Astrocyte of the spinal cord (primary cell): ENCODE measurements around the gene ERLIN1.
A peak's percentile ranks its signal among the peaks of the same experiment; 100 is the strongest.

ENCODE experiments used
- DNase-seq: peaks from one replicate; pipeline ENCODE4 v3.0.0; 2011; ENCODE audit warnings: low read depth, low spot score
- H3K4me3 ChIP-seq: 2 replicates; pipeline ENCODE4 v1.5.1; 2011; ENCODE audit warnings: low read depth, mild to moderate bottlenecking, low read length, moderate library complexity
- CTCF ChIP-seq: IDR thresholded peaks from 2 replicates; pipeline ENCODE4 v1.5.1; 2012; ENCODE audit warnings: low read depth, mild to moderate bottlenecking, low read length, inconsistent platforms
- in situ Hi-C: cut with HindIII; loops from 2 replicates; pipeline ENCODE4 v1.10.0; 2017; ENCODE audit warnings: low sequenced_read_pairs

ERLIN1 gene

GRCh38 chr10:100209303-100209702, 23.5 kb upstream of the ERLIN1 start:
- no peak for TF ChIP-seq CTCF
- in situ Hi-C loops = no loop called here
- no peak overlapping the region for H3K4me3 ChIP-seq
- peak; percentile 17 for DNase-seq

GRCh38 chr10:100208276-100208675, 22.4 kb upstream of the ERLIN1 start:
- TF ChIP-seq CTCF = no peak
- no peak for DNase-seq
- in situ Hi-C loops = no loop called here
- H3K4me3 ChIP-seq = no peak overlapping the region

DNA sequence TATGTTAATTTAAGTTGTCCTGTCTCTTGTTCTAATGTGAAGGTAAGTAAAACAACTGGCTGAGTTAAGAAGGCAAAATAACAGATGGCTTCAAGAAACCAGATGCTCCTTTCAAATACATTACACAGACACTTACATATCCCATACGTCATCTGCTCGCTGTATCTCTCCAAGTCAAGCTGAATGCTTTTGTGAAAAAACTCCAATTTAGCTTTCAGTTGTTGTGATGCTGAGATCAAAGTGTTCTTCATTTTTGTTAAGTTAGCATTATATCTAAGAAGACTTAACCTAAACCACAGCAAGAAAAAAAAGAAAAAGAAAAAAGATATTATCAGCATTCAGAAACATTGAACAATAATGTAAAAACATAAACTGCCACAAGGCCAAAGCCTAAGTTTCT, 18.5 kb upstream of the ERLIN1 start:
- no peak overlapping the region for H3K4me3 ChIP-seq
- in situ Hi-C loops = no loop called here
- TF ChIP-seq CTCF = no peak
- DNase-seq = no peak

DNA sequence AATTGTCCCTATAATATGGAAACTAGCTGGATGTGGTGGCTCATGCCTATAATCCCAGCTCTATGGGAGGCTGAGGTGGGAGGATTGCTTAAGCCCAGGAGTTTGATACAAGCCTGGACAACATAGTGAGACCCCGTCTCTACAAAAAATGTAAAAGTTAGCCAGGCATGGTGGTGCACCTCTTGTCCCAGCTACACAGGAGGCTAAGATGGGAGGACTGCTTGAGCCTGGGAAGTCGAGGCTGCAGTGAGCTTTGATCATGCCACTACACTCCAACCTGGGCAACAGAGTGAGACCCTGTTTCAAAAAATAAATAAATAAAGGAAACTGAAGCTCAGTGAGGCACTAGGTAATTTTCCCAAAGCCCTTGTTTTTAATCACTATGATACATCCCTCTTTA, 15.7 kb upstream of the ERLIN1 start:
- in situ Hi-C loops = no loop called here
- H3K4me3 ChIP-seq = no peak overlapping the region
- DNase-seq = no peak
- TF ChIP-seq CTCF = no peak

DNA sequence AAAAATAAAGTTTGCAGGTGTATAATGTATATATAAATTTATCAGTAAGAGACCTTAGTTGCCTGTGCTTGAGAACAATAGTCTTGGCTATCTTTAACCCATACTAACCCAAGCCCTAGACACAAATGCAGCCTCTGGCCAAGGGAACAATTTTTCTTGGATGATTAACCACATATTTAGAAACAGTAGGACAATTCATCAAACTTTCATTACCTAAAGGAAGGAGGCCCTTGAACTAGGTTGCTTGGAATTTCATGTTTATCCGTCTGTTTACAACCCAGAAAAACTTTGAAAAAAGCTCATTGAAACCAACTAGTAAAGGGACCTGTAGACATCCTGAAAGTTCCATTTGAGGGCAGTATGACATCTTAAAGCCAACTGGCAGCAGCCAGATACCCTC, 8.9 kb upstream of the ERLIN1 start:
- DNase-seq = no peak
- in situ Hi-C loops = no loop called here
- no peak overlapping the region for H3K4me3 ChIP-seq
- TF ChIP-seq CTCF = no peak

DNA sequence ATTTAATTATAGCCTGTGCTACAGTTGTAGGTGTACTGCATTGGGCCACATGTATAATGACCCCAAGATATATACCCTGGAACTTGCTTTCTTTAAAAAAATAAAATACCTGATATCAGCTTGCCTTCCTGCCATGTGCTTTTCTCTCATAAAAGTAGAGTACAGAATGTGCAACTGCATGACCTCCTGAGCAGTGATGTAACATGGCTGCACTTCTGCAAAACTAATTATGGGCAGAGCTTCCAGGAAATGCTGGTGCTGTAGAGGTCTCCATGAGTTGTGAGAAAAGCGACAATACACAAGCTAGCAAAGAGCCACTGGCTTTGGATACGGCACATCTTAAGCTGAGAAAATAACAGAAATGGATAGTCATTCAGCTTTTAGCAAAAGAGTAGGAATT, 6.5 kb upstream of the ERLIN1 start:
- in situ Hi-C loops = no loop called here
- no peak for DNase-seq
- no peak overlapping the region for H3K4me3 ChIP-seq
- TF ChIP-seq CTCF = no peak
